GM21723 (cell line): ENCODE results near the gene PNPLA5.
"Not testable (repeated sequence)": the region's sequence is repeated elsewhere in the genome, so short reads cannot be mapped to it uniquely, and the experiment has no call there.

Experiments used
- ATAC-seq: cut with Tn5 transposase; IDR thresholded peaks from one replicate; pipeline ENCODE4 v1.9.1; 2021; ENCODE audit warnings: mild to moderate bottlenecking, moderate library complexity; ENCODE audit not compliant: unreplicated experiment

Gene PNPLA5

GRCh38 chr22:43903033-43903432, 11.2 kb upstream of the PNPLA5 start:
- ATAC-seq = not testable (repeated sequence)

GRCh38 chr22:43901976-43902643, 10.3 kb upstream of the PNPLA5 start:
- no peak for ATAC-seq

GRCh38 chr22:43900206-43900605, 8.4 kb upstream of the PNPLA5 start:
- no peak for ATAC-seq

- no peak for ATAC-seq
Observed at GRCh38 chr22:43897751-43898261, 6.0 kb upstream of the PNPLA5 start.

GRCh38 chr22:43895986-43896645, 4.3 kb upstream of the PNPLA5 start:
- no peak for ATAC-seq

- no peak for ATAC-seq
Observed at GRCh38 chr22:43894122-43894521, 2.3 kb upstream of the PNPLA5 start.

- no peak for ATAC-seq
Observed at GRCh38 chr22:43893266-43893665, 1.5 kb upstream of the PNPLA5 start.

GRCh38 chr22:43892183-43892894, 526 bp upstream of the PNPLA5 start:
- no peak for ATAC-seq

GRCh38 chr22:43890901-43891331, 897 bp downstream of the PNPLA5 start:
- ATAC-seq = no peak

GRCh38 chr22:43889860-43890253, 2.0 kb downstream of the PNPLA5 start:
- ATAC-seq = no peak

GRCh38 chr22:43889201-43889859, 2.5 kb downstream of the PNPLA5 start:
- no peak for ATAC-seq

GRCh38 chr22:43888740-43889139, 3.1 kb downstream of the PNPLA5 start:
- ATAC-seq = no peak

GRCh38 chr22:43887391-43887790, 4.4 kb downstream of the PNPLA5 start:
- no peak for ATAC-seq

- ATAC-seq = no peak
Observed at GRCh38 chr22:43886231-43886630, 5.6 kb downstream of the PNPLA5 start.

- ATAC-seq = no peak
Observed at GRCh38 chr22:43885786-43886185, 6.0 kb downstream of the PNPLA5 start.

GRCh38 chr22:43885319-43885671, 6.5 kb downstream of the PNPLA5 start:
- no peak for ATAC-seq

- ATAC-seq = peak; percentile 62
Observed at GRCh38 chr22:43884600-43885318, 7.1 kb downstream of the PNPLA5 start.

GRCh38 chr22:43883719-43884415, 7.9 kb downstream of the PNPLA5 start:
- no peak for ATAC-seq

- ATAC-seq = no peak
Observed at GRCh38 chr22:43883012-43883661, 8.7 kb downstream of the PNPLA5 start.
